SK-N-SH treated with all-trans-retinoic acid at 6 μM for 48 hours (cell line): ENCODE results near the gene EMC8.

Experiments
- ATAC-seq: fragments of 200-7000 bp; cut with Tn5 transposase; 3 replicates; pipeline ENCODE4 v1.9.1; 2020; ENCODE audit warnings: mild to moderate bottlenecking, moderate library complexity
- ARNTL ChIP-seq: fragments of 450-650 bp; formaldehyde crosslinking; IDR thresholded peaks from 2 replicates; pipeline ENCODE4 v1.5.0; 2020; ENCODE audit warnings: low read depth, mild to moderate bottlenecking, moderate library complexity, borderline replicate concordance
- CREB5 ChIP-seq: fragments of 250-450 bp; sonication (Bioruptor Pico); IDR thresholded peaks from 2 replicates; pipeline ENCODE4 v1.5.1; 2020; ENCODE audit warnings: low read depth, mild to moderate bottlenecking, moderate library complexity
- CSDC2 ChIP-seq: fragments of 250-450 bp; sonication (Bioruptor Pico); IDR thresholded peaks from 2 replicates; pipeline ENCODE4 v1.5.0; 2020; ENCODE audit warnings: mild to moderate bottlenecking, moderate library complexity
- CSRNP3 ChIP-seq: fragments of 250-450 bp; sonication (Bioruptor Pico); IDR thresholded peaks from 2 replicates; pipeline ENCODE4 v1.5.1; 2021; ENCODE audit warnings: mild to moderate bottlenecking, moderate library complexity
- ESRRG ChIP-seq: fragments of 250-450 bp; sonication (Bioruptor Pico); IDR thresholded peaks from 2 replicates; pipeline ENCODE4 v1.6.1; 2021; ENCODE audit warnings: mild to moderate bottlenecking
- ISL1 ChIP-seq: fragments of 250-450 bp; sonication (Bioruptor Pico); IDR thresholded peaks from 2 replicates; pipeline ENCODE4 v2.1.2; 2022; ENCODE audit warnings: mild to moderate bottlenecking, moderate library complexity
- OSR1 ChIP-seq: fragments of 250-450 bp; sonication (Bioruptor Pico); IDR thresholded peaks from 2 replicates; pipeline ENCODE4 v1.8.0; 2022; ENCODE audit warnings: moderate library complexity, mild to moderate bottlenecking, inconsistent platforms
- PATZ1 ChIP-seq: fragments of 250-450 bp; sonication (Bioruptor Pico); IDR thresholded peaks from 2 replicates; pipeline ENCODE4 v1.8.0; 2020; ENCODE audit warnings: mild to moderate bottlenecking, moderate library complexity, borderline replicate concordance
- PPARA ChIP-seq: fragments of 250-450 bp; sonication (Bioruptor Pico); IDR thresholded peaks from 2 replicates; pipeline ENCODE4 v1.5.0; 2020; ENCODE audit warnings: mild to moderate bottlenecking, borderline replicate concordance
- RARB ChIP-seq: fragments of 250-450 bp; sonication (Bioruptor Pico); IDR thresholded peaks from 2 replicates; pipeline ENCODE4 v1.8.0; 2021; ENCODE audit warnings: mild to moderate bottlenecking, moderate library complexity
- SNAI2 ChIP-seq: fragments of 250-450 bp; sonication (Bioruptor Pico); IDR thresholded peaks from 2 replicates; pipeline ENCODE4 v1.5.0; 2020; ENCODE audit warnings: mild to moderate bottlenecking, moderate library complexity
- TCF4 ChIP-seq: fragments of 250-450 bp; sonication (Bioruptor Pico); IDR thresholded peaks from 2 replicates; pipeline ENCODE4 v1.8.0; 2021; ENCODE audit warnings: mild to moderate bottlenecking, moderate library complexity, borderline replicate concordance
- TOX ChIP-seq: fragments of 250-450 bp; sonication (Bioruptor Pico); IDR thresholded peaks from 2 replicates; pipeline ENCODE4 v1.8.0; 2021; ENCODE audit warnings: mild to moderate bottlenecking, moderate library complexity, borderline replicate concordance
- TSHZ2 ChIP-seq: fragments of 250-450 bp; sonication (Bioruptor Pico); IDR thresholded peaks from 2 replicates; pipeline ENCODE4 v1.5.0; 2020; ENCODE audit warnings: mild to moderate bottlenecking, moderate library complexity
- ZC3H10 ChIP-seq: fragments of 250-450 bp; sonication (Bioruptor Pico); IDR thresholded peaks from 2 replicates; pipeline ENCODE4 v1.5.1; 2021; ENCODE audit warnings: mild to moderate bottlenecking, moderate library complexity
- ZFP3 ChIP-seq: fragments of 250-450 bp; sonication (Bioruptor Pico); IDR thresholded peaks from 2 replicates; pipeline ENCODE4 v1.5.0; 2020; ENCODE audit warnings: mild to moderate bottlenecking, moderate library complexity
- ZFP30 ChIP-seq: fragments of 450-650 bp; formaldehyde crosslinking; IDR thresholded peaks from 2 replicates; pipeline ENCODE4 v1.5.0; 2022; ENCODE audit warnings: mild to moderate bottlenecking, moderate library complexity
- ZNF565 ChIP-seq: fragments of 450-650 bp; formaldehyde crosslinking; conservative IDR thresholded peaks from 2 replicates; pipeline ENCODE4 v1.5.0; 2020; ENCODE audit warnings: low read depth, mild to moderate bottlenecking, moderate library complexity
- ZNF70 ChIP-seq: fragments of 450-650 bp; formaldehyde crosslinking; IDR thresholded peaks from 2 replicates; pipeline ENCODE4 v1.5.0; 2020; ENCODE audit warnings: mild to moderate bottlenecking, moderate library complexity
- ZNF8 ChIP-seq: fragments of 450-650 bp; formaldehyde crosslinking; IDR thresholded peaks from 2 replicates; pipeline ENCODE4 v1.5.0; 2020; ENCODE audit warnings: mild to moderate bottlenecking, moderate library complexity

The EMC8 gene

GRCh38 chr16:85812031-85812807, 12.9 kb upstream of the EMC8 start:
- ATAC-seq, result peak; percentile 71
- no peak for TF ChIP-seq CSRNP3
- TF ChIP-seq ZNF70 (CRISPR knock-in tag), result no peak
- TF ChIP-seq ZNF8, result no peak
- no peak for TF ChIP-seq RARB (CRISPR knock-in tag)
- TF ChIP-seq ZC3H10 (CRISPR knock-in tag), result no peak
- TF ChIP-seq PPARA, result no peak
- no peak for TF ChIP-seq TCF4 (CRISPR knock-in tag)
- TF ChIP-seq ZFP30, result no peak
- TF ChIP-seq TOX (CRISPR knock-in tag), result no peak
- no peak for TF ChIP-seq ESRRG (CRISPR knock-in tag)
- TF ChIP-seq CREB5 (CRISPR knock-in tag), result no peak
- no peak for TF ChIP-seq SNAI2 (CRISPR knock-in tag)

- ATAC-seq, result no peak
- TF ChIP-seq ZFP3 (CRISPR knock-in tag) (no peak), ARNTL (no peak), ZNF8 (no peak), TSHZ2 (CRISPR knock-in tag) (no peak), ZNF565 (no peak), ZC3H10 (CRISPR knock-in tag) (no peak), ESRRG (CRISPR knock-in tag) (no peak), PPARA (no peak)
These were observed 11.4 kb upstream of the EMC8 start for GRCh38 chr16:85810742-85811115.

- TF ChIP-seq ISL1 (no peak), ZNF70 (CRISPR knock-in tag) (no peak), TCF4 (CRISPR knock-in tag) (no peak), PATZ1 (CRISPR knock-in tag) (no peak), ZNF8 (no peak), ZFP3 (CRISPR knock-in tag) (no peak), CSRNP3 (no peak)
- ATAC-seq, result no peak
These were observed 10.9 kb upstream of the EMC8 start for GRCh38 chr16:85810097-85810741.

GRCh38 chr16:85809645-85810044, 10.3 kb upstream of the EMC8 start:
- no peak for ATAC-seq
- no peak for TF ChIP-seq ZNF70 (CRISPR knock-in tag)
- no peak for TF ChIP-seq RARB (CRISPR knock-in tag)
- no peak for TF ChIP-seq PATZ1 (CRISPR knock-in tag)
- no peak for TF ChIP-seq CSDC2
- TF ChIP-seq OSR1 (CRISPR knock-in tag), result no peak
- no peak for TF ChIP-seq TOX (CRISPR knock-in tag)
- TF ChIP-seq CSRNP3, result no peak
- no peak for TF ChIP-seq ISL1
